T1000 (cell line): ENCODE measurements around the gene COL26A1.
"Not testable (repeated sequence)": the region's sequence is repeated elsewhere in the genome, so short reads cannot be mapped to it uniquely, and the experiment has no call there.

ENCODE experiments used
- DNase-seq: peaks from one replicate; lab custom pipeline; 2025; ENCODE audit warnings: mixed read lengths; lab: John Stamatoyannopoulos, UW

Gene COL26A1

DNA sequence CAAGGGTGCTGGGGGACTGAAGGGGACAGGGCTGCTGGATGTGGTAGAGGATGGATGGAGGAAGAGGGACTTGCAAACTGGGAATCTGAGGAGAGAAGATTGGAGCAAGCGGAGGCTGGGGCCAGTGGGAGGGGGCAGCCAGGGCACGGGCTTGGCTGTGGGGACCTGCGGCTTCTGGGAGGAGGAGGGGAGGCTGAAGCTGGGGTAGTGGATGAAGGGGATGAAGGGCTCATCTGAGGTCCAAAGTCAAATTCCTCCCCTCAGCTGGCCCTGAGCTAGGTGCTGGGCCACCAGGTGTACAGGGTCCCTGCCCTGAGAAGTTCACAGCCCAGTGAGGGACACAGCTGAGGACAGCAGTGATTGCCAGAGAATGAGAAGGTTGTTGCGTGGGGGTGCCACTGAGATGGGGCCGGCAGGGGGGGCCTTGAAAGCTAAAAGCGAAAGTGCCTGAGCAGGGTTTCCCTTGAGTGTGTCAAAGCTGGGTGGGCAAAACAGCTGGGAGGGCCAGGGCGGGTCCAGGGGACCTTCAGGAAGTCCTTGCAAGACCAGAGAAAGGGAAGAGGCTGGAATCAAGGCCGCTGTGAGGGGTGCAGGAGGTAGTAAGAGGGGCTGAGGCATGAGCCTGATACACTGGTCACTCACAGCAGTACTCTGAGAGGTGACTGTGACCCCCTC lies 191.2 kb downstream of the COL26A1 start:
- no peak for DNase-seq

GRCh38 chr7:101554584-101555268 lies 192.1 kb downstream of the COL26A1 start:
- DNase-seq, result no peak

- no peak for DNase-seq
Measured at GRCh38 chr7:101555269-101555920, 192.7 kb downstream of the COL26A1 start.

DNA sequence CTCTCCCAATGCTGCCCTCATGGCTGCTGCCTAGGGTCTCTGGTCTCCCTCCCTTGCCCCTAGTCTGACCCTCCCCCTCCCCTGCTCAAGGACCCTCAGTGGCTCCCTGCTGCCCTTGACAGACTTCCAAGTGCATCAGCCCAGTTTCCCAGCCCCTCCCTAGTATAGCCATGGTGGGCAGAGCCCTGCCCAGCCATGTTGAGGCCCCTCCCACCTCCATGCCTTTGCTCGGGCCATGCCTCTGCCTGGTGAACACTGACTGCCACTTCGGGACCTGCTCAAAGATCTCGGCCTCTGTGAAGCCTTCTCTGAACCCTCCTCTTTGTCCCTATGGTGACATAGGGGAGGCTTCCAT lies 193.2 kb downstream of the COL26A1 start:
- no peak for DNase-seq

DNA sequence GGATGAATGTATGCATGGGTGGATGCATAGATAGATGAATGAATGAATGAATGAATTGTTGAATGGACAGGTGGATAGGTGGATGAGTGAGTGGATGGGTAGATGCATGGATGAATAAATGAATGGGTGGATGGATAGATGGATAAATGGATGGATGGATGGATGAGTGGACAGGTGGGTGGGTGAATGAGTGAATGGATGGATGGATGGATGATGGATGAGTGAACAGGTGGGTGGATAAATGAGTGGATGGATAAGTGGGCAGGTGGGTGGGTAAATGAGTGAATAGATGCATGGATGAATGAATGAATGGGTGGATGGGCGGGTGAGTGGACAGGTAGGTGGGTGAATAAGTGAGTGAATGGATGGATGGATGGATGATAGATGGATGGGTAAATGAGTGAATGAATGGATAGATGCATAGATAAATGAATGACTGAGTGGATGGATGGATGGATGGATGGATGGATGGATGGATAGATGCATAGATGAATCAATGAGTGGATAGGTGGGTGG lies 193.8 kb downstream of the COL26A1 start:
- no peak for DNase-seq

- no peak for DNase-seq
Measured at GRCh38 chr7:101557421-101557820, 194.7 kb downstream of the COL26A1 start.

- DNase-seq, result no peak
Measured at GRCh38 chr7:101557978-101558741, 195.5 kb downstream of the COL26A1 start.

- no peak for DNase-seq
Measured at GRCh38 chr7:101558742-101559325, 196.2 kb downstream of the COL26A1 start.

DNA sequence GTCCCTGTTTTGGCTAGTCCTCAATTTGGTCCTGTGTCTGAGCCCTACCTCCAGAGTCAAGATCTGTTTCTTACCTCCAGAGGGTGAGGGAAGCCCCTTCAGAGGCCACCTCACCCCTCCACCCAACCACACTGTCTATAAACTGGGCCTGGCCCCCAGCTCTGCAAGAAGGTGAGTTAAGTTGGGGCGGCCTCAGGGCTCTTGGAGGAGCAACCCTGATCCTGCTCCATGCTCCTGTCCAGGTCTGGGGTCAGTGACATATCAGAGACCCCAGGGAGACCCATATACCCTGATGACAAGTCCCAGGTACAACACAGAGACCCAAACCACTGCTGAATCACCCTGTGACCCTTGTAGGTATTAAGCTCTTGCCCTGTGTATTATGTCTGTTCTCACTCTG lies 196.9 kb downstream of the COL26A1 start:
- no peak for DNase-seq

GRCh38 chr7:101560021-101560420 lies 197.3 kb downstream of the COL26A1 start:
- DNase-seq, result not testable (repeated sequence)

- DNase-seq, result no peak
Measured at GRCh38 chr7:101560856-101561255, 198.2 kb downstream of the COL26A1 start.

GRCh38 chr7:101561293-101561692 lies 198.6 kb downstream of the COL26A1 start:
- not testable (repeated sequence) for DNase-seq

GRCh38 chr7:101562531-101563197 lies 200.0 kb downstream of the COL26A1 start:
- DNase-seq, result no peak

GRCh38 chr7:101563198-101563901 lies 200.7 kb downstream of the COL26A1 start:
- no peak for DNase-seq

DNA sequence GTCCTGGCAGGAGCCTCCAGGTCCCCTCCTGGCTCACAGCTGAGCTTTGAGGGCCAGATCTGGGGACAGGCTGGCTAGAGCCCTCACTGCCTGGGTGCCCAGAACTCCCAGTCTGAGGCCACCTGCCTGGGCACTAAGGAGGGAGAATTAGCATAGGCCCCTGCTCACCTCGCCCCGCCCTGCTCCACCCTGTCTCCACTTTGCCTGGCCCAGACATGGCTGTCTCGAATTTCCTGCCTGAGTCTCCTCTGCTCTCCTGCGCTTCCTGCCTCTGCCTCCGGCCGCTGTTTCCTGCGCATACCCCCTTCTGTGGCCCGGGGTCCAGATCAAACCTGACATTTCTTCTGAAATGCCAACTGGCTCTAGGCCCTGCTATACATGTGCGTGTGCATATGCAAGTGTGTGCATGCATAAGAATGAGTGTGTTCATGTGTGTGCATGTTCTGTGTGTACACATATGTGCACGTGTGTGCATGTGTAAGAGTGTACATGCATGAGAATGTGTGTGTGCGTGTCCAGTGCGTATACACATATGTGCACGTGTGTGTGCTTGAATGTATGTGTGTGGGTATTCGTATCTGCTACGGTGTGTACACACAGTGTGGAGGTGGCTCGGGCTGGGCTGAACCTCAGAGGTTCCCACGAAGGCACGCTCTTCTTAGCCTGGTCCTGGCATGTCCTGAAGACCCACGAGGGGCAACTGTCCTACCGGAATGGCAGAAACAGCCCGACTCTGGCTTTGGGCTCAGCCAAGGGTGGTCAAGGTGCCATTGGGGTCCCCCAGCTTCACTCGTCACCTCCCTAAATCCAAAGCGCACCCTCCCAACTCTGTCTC lies 201.5 kb downstream of the COL26A1 start:
- no peak for DNase-seq

GRCh38 chr7:101564778-101565211 lies 202.1 kb downstream of the COL26A1 start:
- DNase-seq, result no peak

DNA sequence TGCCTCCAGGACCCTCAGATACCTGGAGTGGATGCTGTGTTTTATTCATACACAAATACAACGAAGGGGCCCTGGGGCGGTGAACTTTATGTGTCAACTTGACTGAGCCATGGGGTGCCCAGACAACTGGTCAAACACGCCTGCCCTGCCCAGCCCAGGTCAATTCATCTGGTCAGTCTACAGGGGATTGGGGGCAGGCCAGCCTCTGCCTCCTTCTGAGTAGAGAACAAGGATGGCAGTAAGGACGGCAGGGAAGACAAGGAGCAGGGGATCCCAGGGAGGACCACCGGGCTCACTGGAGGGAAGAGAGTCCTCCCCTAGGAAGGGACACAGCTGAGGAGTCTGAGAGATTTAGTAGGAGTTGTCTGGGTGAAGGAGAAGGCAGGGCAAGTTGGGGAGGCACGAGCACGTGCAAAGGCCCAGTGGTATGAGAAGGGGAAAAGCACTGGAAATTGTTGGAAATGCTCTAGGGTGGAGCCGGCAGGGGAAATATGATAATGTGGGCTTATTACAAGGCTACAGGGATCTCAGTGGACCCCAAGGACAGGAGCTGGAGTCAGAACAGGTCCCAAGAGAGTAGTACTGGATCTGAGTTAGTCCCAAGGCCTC lies 203.0 kb downstream of the COL26A1 start:
- DNase-seq, result no peak

GRCh38 chr7:101567230-101567629 lies 204.6 kb downstream of the COL26A1 start:
- DNase-seq, result no peak

- DNase-seq, result no peak
Measured at GRCh38 chr7:101572156-101572555, 209.5 kb downstream of the COL26A1 start.
